SH-SY5Y (cell line): ENCODE results near the gene ZBTB20.

Experiments used
- GATA2 ChIP-seq: IDR thresholded peaks from 2 replicates; pipeline ENCODE4 v1.6.1; 2011; ENCODE audit warnings: mild to moderate bottlenecking, low read depth, low read length
- GATA3 ChIP-seq: IDR thresholded peaks from 2 replicates; pipeline ENCODE4 v1.6.1; 2011; ENCODE audit warnings: low read depth, mild to moderate bottlenecking, low read length, moderate library complexity

DNA sequence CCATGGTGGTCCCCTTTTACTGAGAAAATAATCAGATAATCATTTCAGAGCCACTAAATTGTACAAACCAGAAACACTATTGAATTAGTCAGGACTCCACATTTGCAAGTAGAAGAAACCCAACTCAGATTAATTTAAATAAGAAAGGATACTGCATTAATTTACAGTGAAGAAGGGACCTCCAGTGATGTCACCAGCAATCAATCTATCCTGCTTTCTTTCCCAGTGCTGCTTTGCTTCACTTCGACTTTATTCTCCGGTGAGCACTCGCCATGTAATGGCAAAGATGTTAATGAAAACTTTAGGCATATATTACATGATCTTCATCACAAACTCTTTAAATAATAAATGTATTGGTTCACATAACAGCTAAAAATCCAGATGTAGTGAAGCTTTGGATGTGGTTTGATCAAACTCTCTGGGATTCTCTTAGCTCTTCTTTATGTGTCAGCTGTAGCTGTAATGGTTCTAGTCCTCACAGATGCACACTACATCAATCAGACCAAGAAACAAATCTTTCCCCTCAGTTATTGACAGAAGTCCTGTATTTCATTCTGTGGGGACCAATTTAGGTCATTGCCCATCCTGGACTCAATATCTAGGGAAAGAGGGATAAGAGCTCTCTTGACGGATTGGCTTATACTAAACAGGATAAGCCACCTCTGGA, 14.2 kb upstream of the ZBTB20 start:
- TF ChIP-seq GATA3 (no peak), GATA2 (no peak)
